HTR-8/SVneo (cell line): ENCODE measurements around the gene RDH14.
A peak's percentile ranks its signal among the peaks of the same experiment; 100 is the strongest.

Experiments
- DNase-seq: peaks from one replicate; pipeline ENCODE4 v3.0.0; 2011; ENCODE audit warnings: low spot score, mixed read lengths; ENCODE audit not compliant: insufficient read length
- FAIRE-seq: peaks from 2 replicates; lab custom pipeline; 2011; peaks lifted over from hg19 to GRCh38; lab: Jason Lieb, UNC

RDH14 gene

GRCh38 chr2:18578033-18578432, 17.6 kb upstream of the RDH14 start:
- FAIRE-seq (no peak), DNase-seq (no peak)

GRCh38 chr2:18566145-18566769, 5.8 kb upstream of the RDH14 start:
- DNase-seq (no peak), FAIRE-seq (no peak)

GRCh38 chr2:18560797-18561085, 288 bp upstream of the RDH14 start:
- peak; percentile 94 for FAIRE-seq
- no peak for DNase-seq

GRCh38 chr2:18559531-18560030, 872 bp downstream of the RDH14 start:
- no peak for DNase-seq
- FAIRE-seq: no peak

GRCh38 chr2:18558458-18558857, 2.0 kb downstream of the RDH14 start:
- DNase-seq (no peak), FAIRE-seq (no peak)

GRCh38 chr2:18557121-18557520, 3.3 kb downstream of the RDH14 start:
- DNase-seq (no peak), FAIRE-seq (no peak)

- DNase-seq (no peak), FAIRE-seq (no peak)
Observed at GRCh38 chr2:18552351-18553077, 7.9 kb downstream of the RDH14 start.

GRCh38 chr2:18551623-18552022, 8.8 kb downstream of the RDH14 start:
- FAIRE-seq (no peak), DNase-seq (no peak)

GRCh38 chr2:18551169-18551568, 9.3 kb downstream of the RDH14 start:
- no peak for DNase-seq
- no peak for FAIRE-seq

GRCh38 chr2:18550433-18550832, 10.0 kb downstream of the RDH14 start:
- DNase-seq (no peak), FAIRE-seq (no peak)

GRCh38 chr2:18549083-18549482, 11.4 kb downstream of the RDH14 start:
- FAIRE-seq (no peak), DNase-seq (no peak)

GRCh38 chr2:18548621-18549020, 11.8 kb downstream of the RDH14 start:
- no peak for FAIRE-seq
- no peak for DNase-seq

GRCh38 chr2:18546567-18546966, 13.9 kb downstream of the RDH14 start:
- no peak for DNase-seq
- FAIRE-seq: no peak

- no peak for DNase-seq
- no peak for FAIRE-seq
Observed at GRCh38 chr2:18545384-18545783, 15.1 kb downstream of the RDH14 start.

- FAIRE-seq (no peak), DNase-seq (no peak)
Observed at GRCh38 chr2:18544171-18544570, 16.3 kb downstream of the RDH14 start.

- no peak for DNase-seq
- no peak for FAIRE-seq
Observed at GRCh38 chr2:18540872-18541271, 19.6 kb downstream of the RDH14 start.

GRCh38 chr2:18536697-18537096, 23.8 kb downstream of the RDH14 start:
- DNase-seq (no peak), FAIRE-seq (no peak)

- DNase-seq: peak; percentile 32
- peak; percentile 65 for FAIRE-seq
Observed at GRCh38 chr2:18536100-18536499, 24.4 kb downstream of the RDH14 start.

- FAIRE-seq (no peak), DNase-seq (no peak)
Observed at GRCh38 chr2:18531194-18531593, 29.3 kb downstream of the RDH14 start.

GRCh38 chr2:18527822-18528221, 32.6 kb downstream of the RDH14 start:
- DNase-seq: no peak
- no peak for FAIRE-seq

GRCh38 chr2:18527326-18527725, 33.1 kb downstream of the RDH14 start:
- FAIRE-seq (no peak), DNase-seq (no peak)

GRCh38 chr2:18526429-18526828, 34.0 kb downstream of the RDH14 start:
- DNase-seq (no peak), FAIRE-seq (no peak)
